Activated B cell treated with CpG ODN at 0.5 μM for 24 hours (primary cell): Measurements from ENCODE around the gene SHC1. TPM values are rescaled to one million over a fixed set of nuclear protein-coding genes. Genes with fewer than 3 reads are reported as not detected.

Source experiments
- ATAC-seq: fragments of 200-7000 bp; cut with Tn5 transposase; one replicate; pipeline ENCODE4 v1.10.0; 2021; ENCODE audit warnings: low read depth, mild to moderate bottlenecking, moderate library complexity
- CTCF ChIA-PET: fragments of 350-600 bp; sonication (Branson Sonifier 250); formaldehyde crosslinking; loops from one replicate; lab custom pipeline; 2021; ENCODE audit warnings: antibody characterized with exemption; lab: Charles Lee
- POLR2A ChIA-PET: fragments of 350-600 bp; sonication (Branson Sonifier 250); formaldehyde crosslinking; loops from one replicate; lab custom pipeline; 2021; ENCODE audit warnings: antibody characterized with exemption; lab: Charles Lee
- DNase-seq: peaks from one replicate; pipeline ENCODE4 v3.0.0; 2022
- H3K27ac Mint-ChIP-seq: one replicate; pipeline ENCODE4 v1.8.0; 2020; ENCODE audit warnings: mixed read lengths
- H3K27me3 Mint-ChIP-seq: one replicate; pipeline ENCODE4 v1.8.0; 2021; ENCODE audit warnings: mixed read lengths
- H3K36me3 Mint-ChIP-seq: one replicate; pipeline ENCODE4 v1.8.0; 2021; ENCODE audit warnings: low read depth, mixed read lengths
- H3K4me1 Mint-ChIP-seq: one replicate; pipeline ENCODE4 v1.8.0; 2021; ENCODE audit warnings: mixed read lengths
- H3K4me3 Mint-ChIP-seq: one replicate; pipeline ENCODE4 v1.8.0; 2020; ENCODE audit warnings: mild to moderate bottlenecking, mixed read lengths
- H3K9me3 Mint-ChIP-seq: one replicate; pipeline ENCODE4 v1.8.0; 2020; ENCODE audit warnings: mixed read lengths
- CTCF ChIP-seq: fragments of 200-600 bp; IDR thresholded peaks from one replicate; pipeline ENCODE4 v1.8.0; 2022; ENCODE audit warnings: antibody characterized with exemption, mild to moderate bottlenecking
- intact Hi-C: fragments of 100-400 bp; cut with micrococcal nuclease; formaldehyde crosslinking; loops from one replicate; pipeline ENCODE4 v1.15.1; 2024
- total RNA-seq: library from RNA; stranded (reverse); gene quantifications from 2 replicates; pipeline ENCODE4 v1.2.3, GENCODE V29; 2022

The SHC1 gene
- total RNA-seq, 1 donor from 2014 or later, result 60.9 TPM

GRCh38 chr1:155004352-155005075 is 34.0 kb upstream of the SHC1 start:
- intact Hi-C loops, result no loop called here
- H3K4me1 Mint-ChIP-seq, result peaks cover 67% of the 10 kb centered on the region
- no peak for ATAC-seq

GRCh38 chr1:155003766-155004351 is 33.3 kb upstream of the SHC1 start:
- intact Hi-C loops, result loop anchor here (2.0 kb wide), 1 partner anchor 59 kb away; the partner anchor contains the start of gene EFNA4
- ATAC-seq, result no peak
- DNase-seq, result no peak
- H3K4me3 Mint-ChIP-seq, result peak overlapping the region; percentile 90
- TF ChIP-seq CTCF, result no peak
- H3K9me3 Mint-ChIP-seq, result no peaks in the 10 kb centered on the region
- no peaks in the 10 kb centered on the region for H3K27me3 Mint-ChIP-seq
- POLR2A ChIA-PET, result interaction anchor here (1.1 to 7.2 kb wide), 4 partner anchors 11 to 81 kb away, joined by 9 to 85 read pairs (median 42); partner anchors contain the start of genes CKS1B and PMVK
- peaks cover 65% of the 10 kb centered on the region for H3K4me1 Mint-ChIP-seq
- H3K27ac Mint-ChIP-seq, result peak overlapping the region; percentile 88
- CTCF ChIA-PET, result interaction anchor here (1.4 kb wide), 1 partner anchor 13 kb away, joined by 8 read pairs; no protein-coding TSS in a partner anchor
- H3K36me3 Mint-ChIP-seq, result peaks cover 6% of the 10 kb centered on the region

More at GRCh38 chr1:155004352-155005075, 34.0 kb upstream of the SHC1 start:
- no peak for TF ChIP-seq CTCF
- peaks cover 8% of the 10 kb centered on the region for H3K36me3 Mint-ChIP-seq
- CTCF ChIA-PET, result interaction anchor here (0.6 to 1.4 kb wide), 2 partner anchors 13 to 60 kb away, joined by 3 to 8 read pairs; no protein-coding TSS in a partner anchor
- POLR2A ChIA-PET, result interaction anchor here (0.6 to 7.2 kb wide), 3 partner anchors 11 to 50 kb away, joined by 4 to 85 read pairs (median 68); partner anchors contain the start of gene CKS1B
- no peak for DNase-seq
- peak overlapping the region; percentile 90 for H3K4me3 Mint-ChIP-seq
- peak overlapping the region; percentile 88 for H3K27ac Mint-ChIP-seq
- no peaks in the 10 kb centered on the region for H3K27me3 Mint-ChIP-seq
- no peaks in the 10 kb centered on the region for H3K9me3 Mint-ChIP-seq

GRCh38 chr1:155003227-155003765 is 32.7 kb upstream of the SHC1 start:
- Mint-ChIP-seq H3K27me3 (no peaks in the 10 kb centered on the region), H3K4me3 (peak overlapping the region; percentile 90), H3K9me3 (no peaks in the 10 kb centered on the region), H3K36me3 (peaks cover 6% of the 10 kb centered on the region), H3K27ac (peak overlapping the region; percentile 87), H3K4me1 (peaks cover 63% of the 10 kb centered on the region)
- CTCF ChIA-PET, result no interaction called here
- intact Hi-C loops, result loop anchor here (2.0 kb wide), 1 partner anchor 60 kb away; the partner anchor contains the start of gene EFNA4
- no peak for ATAC-seq
- no peak for DNase-seq
- no peak for TF ChIP-seq CTCF
- POLR2A ChIA-PET, result interaction anchor here (1.1 to 7.2 kb wide), 4 partner anchors 12 to 81 kb away, joined by 9 to 85 read pairs (median 42); partner anchors contain the start of genes CKS1B and PMVK

GRCh38 chr1:155002464-155003226 is 32.1 kb upstream of the SHC1 start, which contains the start of gene ZBTB7B:
Gene ZBTB7B (plus strand): TSS chr1:155002802. CDS start chr1:155014661, 11,859 bp downstream.
- intact Hi-C loops, result loop anchor here (1.0 to 2.0 kb wide), 6 partner anchors 19 to 444 kb away; partner anchors contain the start of genes ADAM15, CKS1B, EFNA4 and FLAD1

More at GRCh38 chr1:155002464-155003226, 32.1 kb upstream of the SHC1 start, which contains the start of gene ZBTB7B:
- no peaks in the 10 kb centered on the region for H3K27me3 Mint-ChIP-seq
- DNase-seq (no peak), ATAC-seq (peak; percentile 6)
- H3K4me3 Mint-ChIP-seq, result peak within 1 kb of the TSS; percentile 94
- ChIA-PET POLR2A (interaction anchor here (0.7 to 7.2 kb wide), 6 partner anchors 13 to 133 kb away, joined by 3 to 85 read pairs (median 13); partner anchors contain the start of genes CKS1B, FLAD1, PMVK and SLC50A1), CTCF (interaction anchor here (1.8 kb wide), 1 partner anchor 14 kb away, joined by 13 read pairs; no protein-coding TSS in a partner anchor)
- peaks cover 6% of the 10 kb centered on the region for H3K36me3 Mint-ChIP-seq
- peak within 1 kb of the TSS; percentile 95 for H3K27ac Mint-ChIP-seq
- TF ChIP-seq CTCF, result no peak
- peaks cover 58% of the 10 kb centered on the region for H3K4me1 Mint-ChIP-seq
- no peaks in the 10 kb centered on the region for H3K9me3 Mint-ChIP-seq
